CD4-positive, CD25-positive, alpha-beta regulatory T cell (primary cell): Measurements from ENCODE around the gene ACRBP. TPM values are rescaled to one million over a fixed set of nuclear protein-coding genes. Genes with fewer than 3 reads are reported as not detected.

Experiments used
- ATAC-seq, 2 donors: fragments of 150-1000 bp; cut with Tn5 transposase; one replicate each; pipeline ENCODE4 v1.10.0; 2021; ENCODE audit warnings: low read depth in 2 of 2, moderate number of reproducible peaks in 2 of 2, moderate library complexity in 1 of 2
- DNase-seq, 3 donors: peaks; one replicate each; pipeline versions ENCODE4 v3.0.0 to v3.0.0-alpha.2; 2012 to 2022; ENCODE audit warnings: mixed read lengths in 1 of 3
- H3K27ac ChIP-seq: one replicate; pipeline ENCODE4 v1.7.0; 2013; ENCODE audit warnings: mild to moderate bottlenecking, low read length; ENCODE audit not compliant: insufficient read depth, poor library complexity, severe bottlenecking
- H3K27me3 ChIP-seq: one replicate; pipeline ENCODE4 v1.7.0; 2013; ENCODE audit warnings: low read length; ENCODE audit not compliant: control insufficient read depth, insufficient read depth
- H3K36me3 ChIP-seq: one replicate; pipeline ENCODE4 v1.7.0; 2013; ENCODE audit warnings: mild to moderate bottlenecking, low read length, moderate library complexity; ENCODE audit not compliant: control insufficient read depth, insufficient read depth
- H3K4me1 ChIP-seq: 2 replicates; pipeline ENCODE4 v1.7.0; 2013; ENCODE audit warnings: mild to moderate bottlenecking, low read length; ENCODE audit not compliant: insufficient read depth, control insufficient read depth, poor library complexity, severe bottlenecking
- H3K4me3 ChIP-seq: one replicate; pipeline ENCODE4 v1.7.0; 2013; ENCODE audit warnings: low read depth, mild to moderate bottlenecking, low read length, moderate library complexity
- H3K9me3 ChIP-seq, 2 experiments: 1 replicate in 1 of 2; 2 replicates in 1 of 2; pipeline ENCODE4 v1.7.0; 2013; ENCODE audit warnings: low read length in 2 of 2, mild to moderate bottlenecking in 1 of 2, moderate library complexity in 1 of 2; ENCODE audit not compliant: control insufficient read depth in 2 of 2
- H3K27ac Mint-ChIP-seq, 3 donors: one replicate each; pipeline ENCODE4 v1.8.0; 2020 to 2022; ENCODE audit warnings: mild to moderate bottlenecking in 3 of 3, mixed read lengths in 3 of 3, moderate library complexity in 2 of 3
- H3K27me3 Mint-ChIP-seq: one replicate; pipeline ENCODE4 v1.8.0; 2022; ENCODE audit warnings: mild to moderate bottlenecking, mixed read lengths
- H3K36me3 Mint-ChIP-seq: one replicate; pipeline ENCODE4 v1.8.0; 2020; ENCODE audit warnings: mixed read lengths
- H3K4me1 Mint-ChIP-seq, 4 donors: one replicate each; pipeline ENCODE4 v1.8.0; 2020 to 2022; ENCODE audit warnings: mixed read lengths in 4 of 4, mild to moderate bottlenecking in 1 of 4
- H3K4me3 Mint-ChIP-seq, 4 donors: one replicate each; pipeline ENCODE4 v1.8.0; 2020 to 2022; ENCODE audit warnings: mild to moderate bottlenecking in 4 of 4, mixed read lengths in 4 of 4, moderate library complexity in 3 of 4
- H3K9me3 Mint-ChIP-seq, 7 donors: one replicate each; pipeline ENCODE4 v1.8.0; 2020 to 2022; ENCODE audit warnings: mixed read lengths in 7 of 7, mild to moderate bottlenecking in 3 of 7, moderate library complexity in 2 of 7
- polyA plus RNA-seq, 4 donors: library from polyadenylated mRNA; unstranded; fragments of 300-500 nt; fragmentation: Illumina TruSeq; gene quantifications; one replicate each; pipeline ENCODE4 v1.2.3, GENCODE V29; 2021
- total RNA-seq: library from RNA; stranded (reverse); gene quantifications from one replicate; pipeline ENCODE4 v1.2.3, GENCODE V29; 2022

Gene ACRBP
- total and polyA plus RNA-seq, 5 donors from 2014 or later = 0.41 to 13.7 TPM; not detected in 3

GRCh38 chr12:6626654-6627283 lies 20.5 kb downstream of the ACRBP start:
- Mint-ChIP-seq H3K27ac (peak overlapping the region; percentile 64 to 94 (median 87)), H3K4me1 (peaks cover 5 to 38% (median 27%) of the 10 kb centered on the region in 4 donors), H3K36me3 (no peaks in the 10 kb centered on the region), H3K9me3 (no peaks in the 10 kb centered on the region), H3K4me3 (peak overlapping the region; percentile 54 to 90 (median 74)), H3K27me3 (no peaks in the 10 kb centered on the region)
- ATAC-seq (no peak), DNase-seq (no peak)
- Histone ChIP-seq H3K27me3 (no peaks in the 10 kb centered on the region), H3K36me3 (no peaks in the 10 kb centered on the region), H3K9me3 (no peaks in the 10 kb centered on the region), H3K4me1 (peaks cover 32% of the 10 kb centered on the region), H3K27ac (peak overlapping the region; percentile 63), H3K4me3 (peak overlapping the region; percentile 30)

GRCh38 chr12:6620885-6621274 lies 26.4 kb downstream of the ACRBP start:
- Mint-ChIP-seq H3K4me1 (peaks cover 0 to 17% (median 13%) of the 10 kb centered on the region in 4 donors), H3K27me3 (no peaks in the 10 kb centered on the region), H3K4me3 (peak overlapping the region in 3 of 4 donors; percentile 66 to 77 (median 75)), H3K36me3 (peaks cover 4% of the 10 kb centered on the region), H3K9me3 (no peaks in the 10 kb centered on the region), H3K27ac (peak overlapping the region in 2 of 3 donors; percentile 43 to 86)
- Histone ChIP-seq H3K27ac (no peak overlapping the region), H3K27me3 (no peaks in the 10 kb centered on the region), H3K4me3 (no peak overlapping the region), H3K36me3 (no peaks in the 10 kb centered on the region), H3K4me1 (peaks cover 4% of the 10 kb centered on the region), H3K9me3 (no peaks in the 10 kb centered on the region)
- DNase-seq = no peak
- ATAC-seq = peak in 1 of 2 donors; percentile 9

GRCh38 chr12:6620137-6620884 lies 26.9 kb downstream of the ACRBP start:
- Histone ChIP-seq H3K9me3 (no peaks in the 10 kb centered on the region), H3K4me1 (peaks cover 4% of the 10 kb centered on the region), H3K27ac (peak overlapping the region; percentile 33), H3K4me3 (no peak overlapping the region), H3K27me3 (no peaks in the 10 kb centered on the region), H3K36me3 (no peaks in the 10 kb centered on the region)
- DNase-seq (peak in 2 of 3 donors; percentile 52 to 58), ATAC-seq (peak; percentile 51 to 52)
- Mint-ChIP-seq H3K27ac (peak overlapping the region in 2 of 3 donors; percentile 43 to 86), H3K4me1 (peaks cover 0 to 20% (median 15%) of the 10 kb centered on the region in 4 donors), H3K9me3 (no peaks in the 10 kb centered on the region), H3K27me3 (no peaks in the 10 kb centered on the region), H3K4me3 (peak overlapping the region; percentile 66 to 81 (median 76)), H3K36me3 (peaks cover 4% of the 10 kb centered on the region)

GRCh38 chr12:6618483-6619225 lies 28.6 kb downstream of the ACRBP start:
- no peaks in the 10 kb centered on the region for H3K36me3 ChIP-seq
- H3K27ac Mint-ChIP-seq = peak overlapping the region in 2 of 3 donors; percentile 31 to 62
- H3K27ac ChIP-seq = no peak overlapping the region
- no peaks in the 10 kb centered on the region for H3K27me3 ChIP-seq
- peak overlapping the region in 1 of 4 donors; percentile 67 for H3K4me3 Mint-ChIP-seq
- H3K27me3 Mint-ChIP-seq = no peaks in the 10 kb centered on the region
- DNase-seq (no peak), ATAC-seq (no peak)
- no peaks in the 10 kb centered on the region for H3K9me3 ChIP-seq
- H3K9me3 Mint-ChIP-seq = no peaks in the 10 kb centered on the region
- H3K4me3 ChIP-seq = no peak overlapping the region
- peaks cover 0 to 31% (median 18%) of the 10 kb centered on the region in 4 donors for H3K4me1 Mint-ChIP-seq
- peaks cover 5% of the 10 kb centered on the region for H3K4me1 ChIP-seq
- peaks cover 4% of the 10 kb centered on the region for H3K36me3 Mint-ChIP-seq

GRCh38 chr12:6615802-6616201 lies 31.4 kb downstream of the ACRBP start:
- DNase-seq = no peak
- Histone ChIP-seq H3K4me3 (no peak overlapping the region), H3K9me3 (no peaks in the 10 kb centered on the region), H3K27ac (no peak overlapping the region), H3K4me1 (peaks cover 34% of the 10 kb centered on the region), H3K36me3 (no peaks in the 10 kb centered on the region), H3K27me3 (no peaks in the 10 kb centered on the region)
- H3K4me1 Mint-ChIP-seq = peaks cover 14 to 58% (median 34%) of the 10 kb centered on the region in 4 donors
- peaks cover 4% of the 10 kb centered on the region for H3K36me3 Mint-ChIP-seq
- no peak for ATAC-seq
- H3K9me3 Mint-ChIP-seq = peaks cover 0 to 1% (median 0%) of the 10 kb centered on the region in 7 donors
- no peaks in the 10 kb centered on the region for H3K27me3 Mint-ChIP-seq
- H3K27ac Mint-ChIP-seq = peak overlapping the region; percentile 43 to 84 (median 65)
- H3K4me3 Mint-ChIP-seq = peak overlapping the region in 1 of 4 donors; percentile 34

- Mint-ChIP-seq H3K4me1 (peaks cover 14 to 64% (median 36%) of the 10 kb centered on the region in 4 donors), H3K4me3 (peak overlapping the region in 3 of 4 donors; percentile 33 to 59 (median 33)), H3K27ac (peak overlapping the region; percentile 3 to 91 (median 32)), H3K36me3 (peaks cover 4% of the 10 kb centered on the region), H3K9me3 (peaks cover 0 to 1% (median 0%) of the 10 kb centered on the region in 7 donors), H3K27me3 (no peaks in the 10 kb centered on the region)
- H3K27me3 ChIP-seq = no peaks in the 10 kb centered on the region
- no peaks in the 10 kb centered on the region for H3K36me3 ChIP-seq
- H3K27ac ChIP-seq = peak overlapping the region; percentile 1
- no peak for ATAC-seq
- no peak overlapping the region for H3K4me3 ChIP-seq
- peaks cover 30% of the 10 kb centered on the region for H3K4me1 ChIP-seq
- no peak for DNase-seq
- H3K9me3 ChIP-seq = no peaks in the 10 kb centered on the region
These were observed 32.6 kb downstream of the ACRBP start for GRCh38 chr12:6614513-6615172.
